Sigmoid colon (tissue), 4 donors: ENCODE data around the gene ARNT2.

Source experiments
- EP300 ChIP-seq, 4 donors: sonication (generic); formaldehyde crosslinking; IDR thresholded peaks; one replicate each; pipeline ENCODE4 v1.6.1; 2017; ENCODE audit warnings: antibody characterized with exemption in 4 of 4
- POLR2A ChIP-seq, 2 donors: fragments of 450-650 bp; IDR thresholded peaks; one replicate each; pipeline ENCODE4 v1.6.1; 2016; ENCODE audit warnings: antibody characterized with exemption in 2 of 2, mild to moderate bottlenecking in 2 of 2, moderate library complexity in 2 of 2
- TF ChIP-seq, protein P1 (sequence below), 4 experiments: fragments of 450-650 bp in 3 of 4; fragments of 200-600 bp in 1 of 4; IDR thresholded peaks; one replicate each; pipeline ENCODE4 v1.5.1; 2016 to 2019; ENCODE audit warnings: antibody characterized with exemption in 4 of 4, mild to moderate bottlenecking in 3 of 4, moderate library complexity in 2 of 4

DNA sequence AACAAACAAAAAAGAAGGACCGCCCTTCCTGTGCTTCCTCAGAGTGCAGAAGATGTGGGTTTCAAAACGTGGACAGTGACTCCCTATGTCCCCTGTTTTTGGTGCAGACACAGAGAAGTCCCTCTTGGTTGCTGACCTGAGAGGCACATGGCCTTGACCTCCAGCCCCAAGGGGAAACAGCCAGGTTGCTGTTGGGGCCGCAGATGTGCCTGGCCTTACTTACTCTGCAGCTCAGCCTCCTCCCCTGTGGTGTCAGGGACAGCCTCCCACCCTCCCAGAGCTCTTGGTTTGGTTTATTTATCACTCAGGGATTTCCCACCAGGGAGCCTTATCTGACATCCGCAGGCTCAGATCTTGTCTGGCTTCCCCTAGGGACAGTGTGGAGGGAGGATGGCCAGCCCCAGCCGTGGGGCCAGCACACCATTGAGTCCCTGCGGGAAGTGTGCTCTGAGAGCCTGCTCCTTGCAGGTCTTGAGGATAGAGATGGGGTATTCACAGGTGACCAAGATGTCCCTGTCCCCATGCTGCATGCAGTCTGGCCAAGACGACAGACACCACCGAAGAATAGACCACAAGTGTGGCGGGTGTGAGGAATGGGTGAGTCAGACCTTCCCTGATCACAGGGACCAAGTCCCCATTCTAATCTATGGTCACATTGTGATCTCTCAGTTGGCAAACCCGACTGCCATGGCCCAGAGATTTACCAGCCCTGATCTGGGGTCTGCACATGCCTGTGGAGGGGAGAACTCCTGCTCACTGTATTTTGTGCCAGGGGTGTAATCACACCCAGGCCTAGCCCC lies 156.6 kb downstream of the ARNT2 start:
- TF ChIP-seq, protein P1, sequence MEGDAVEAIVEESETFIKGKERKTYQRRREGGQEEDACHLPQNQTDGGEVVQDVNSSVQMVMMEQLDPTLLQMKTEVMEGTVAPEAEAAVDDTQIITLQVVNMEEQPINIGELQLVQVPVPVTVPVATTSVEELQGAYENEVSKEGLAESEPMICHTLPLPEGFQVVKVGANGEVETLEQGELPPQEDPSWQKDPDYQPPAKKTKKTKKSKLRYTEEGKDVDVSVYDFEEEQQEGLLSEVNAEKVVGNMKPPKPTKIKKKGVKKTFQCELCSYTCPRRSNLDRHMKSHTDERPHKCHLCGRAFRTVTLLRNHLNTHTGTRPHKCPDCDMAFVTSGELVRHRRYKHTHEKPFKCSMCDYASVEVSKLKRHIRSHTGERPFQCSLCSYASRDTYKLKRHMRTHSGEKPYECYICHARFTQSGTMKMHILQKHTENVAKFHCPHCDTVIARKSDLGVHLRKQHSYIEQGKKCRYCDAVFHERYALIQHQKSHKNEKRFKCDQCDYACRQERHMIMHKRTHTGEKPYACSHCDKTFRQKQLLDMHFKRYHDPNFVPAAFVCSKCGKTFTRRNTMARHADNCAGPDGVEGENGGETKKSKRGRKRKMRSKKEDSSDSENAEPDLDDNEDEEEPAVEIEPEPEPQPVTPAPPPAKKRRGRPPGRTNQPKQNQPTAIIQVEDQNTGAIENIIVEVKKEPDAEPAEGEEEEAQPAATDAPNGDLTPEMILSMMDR (IDR thresholded peaks at IDR 0.05) = no peak
- TF ChIP-seq POLR2A (IDR thresholded peaks at IDR 0.05) = no peak
- no peak for TF ChIP-seq EP300 (IDR thresholded peaks at IDR 0.05)
